KOPT-K1 (cell line): ENCODE measurements around the gene GALNT3.

Source experiments
- H3K27ac ChIP-seq: fragments of 200-600 bp; sonication (generic); 2 replicates; pipeline ENCODE4 v1.5.1; 2016; ENCODE audit warnings: antibody characterized with exemption, mild to moderate bottlenecking, low read depth, low read length; ENCODE audit not compliant: poor library complexity, severe bottlenecking
- H3K36me3 ChIP-seq: fragments of 200-600 bp; sonication (generic); 2 replicates; pipeline ENCODE4 v1.5.1; 2017; ENCODE audit warnings: antibody characterized with exemption, mild to moderate bottlenecking, low read length, moderate library complexity; ENCODE audit not compliant: insufficient read depth
- H3K9me3 ChIP-seq: fragments of 200-600 bp; sonication (generic); 2 replicates; pipeline ENCODE4 v1.5.1; 2017; ENCODE audit warnings: antibody characterized with exemption, low read length, mild to moderate bottlenecking; ENCODE audit not compliant: insufficient read depth, poor library complexity, severe bottlenecking

Gene GALNT3

GRCh38 chr2:165718610-165719210, 75.3 kb downstream of the GALNT3 start:
- Histone ChIP-seq H3K27ac (no peak overlapping the region), H3K36me3 (no peaks in the 10 kb centered on the region), H3K9me3 (no peaks in the 10 kb centered on the region)

GRCh38 chr2:165716091-165716490, 78.0 kb downstream of the GALNT3 start:
- H3K9me3 ChIP-seq = no peaks in the 10 kb centered on the region
- H3K27ac ChIP-seq = no peak overlapping the region
- no peaks in the 10 kb centered on the region for H3K36me3 ChIP-seq

- no peaks in the 10 kb centered on the region for H3K9me3 ChIP-seq
- no peaks in the 10 kb centered on the region for H3K36me3 ChIP-seq
- H3K27ac ChIP-seq = no peak overlapping the region
These were observed 87.0 kb downstream of the GALNT3 start for GRCh38 chr2:165706960-165707487.

- no peaks in the 10 kb centered on the region for H3K9me3 ChIP-seq
- H3K36me3 ChIP-seq = no peaks in the 10 kb centered on the region
- H3K27ac ChIP-seq = no peak overlapping the region
These were observed 92.9 kb downstream of the GALNT3 start for GRCh38 chr2:165701147-165701546.

- Histone ChIP-seq H3K36me3 (no peaks in the 10 kb centered on the region), H3K9me3 (no peaks in the 10 kb centered on the region), H3K27ac (no peak overlapping the region)
These were observed 93.5 kb downstream of the GALNT3 start for GRCh38 chr2:165700531-165700930.

- Histone ChIP-seq H3K36me3 (no peaks in the 10 kb centered on the region), H3K27ac (no peak overlapping the region), H3K9me3 (no peaks in the 10 kb centered on the region)
These were observed 94.1 kb downstream of the GALNT3 start for GRCh38 chr2:165699946-165700345.

GRCh38 chr2:165698444-165698884, 95.6 kb downstream of the GALNT3 start:
- H3K27ac ChIP-seq = no peak overlapping the region
- H3K9me3 ChIP-seq = no peaks in the 10 kb centered on the region
- no peaks in the 10 kb centered on the region for H3K36me3 ChIP-seq

- Histone ChIP-seq H3K27ac (no peak overlapping the region), H3K9me3 (no peaks in the 10 kb centered on the region), H3K36me3 (no peaks in the 10 kb centered on the region)
These were observed 96.2 kb downstream of the GALNT3 start for GRCh38 chr2:165697748-165698443.
